ENCODE results near the gene RALGAPA2.

DNA sequence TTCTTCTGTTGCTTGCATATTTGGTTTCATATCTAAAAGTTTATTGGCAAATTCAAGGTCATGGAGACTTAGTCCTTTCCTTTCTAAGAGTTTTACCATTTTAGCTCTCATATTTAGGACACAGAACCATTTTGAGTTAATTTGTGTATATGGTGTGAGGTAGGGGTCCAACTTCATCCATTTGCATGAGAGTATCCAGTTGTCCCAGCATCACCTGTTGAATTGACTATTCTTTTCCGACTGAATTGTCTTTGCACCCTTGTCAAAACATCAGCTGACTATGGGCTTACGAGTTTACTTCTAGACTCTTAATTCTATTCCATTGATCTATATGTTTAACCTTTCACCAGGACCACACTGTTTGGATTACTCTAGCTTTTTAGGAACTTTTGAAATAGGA, 157.5 kb downstream of the RALGAPA2 start:
- TF ChIP-seq CTCF (IDR thresholded peaks at IDR 0.05), result no peak
- no peak for TF ChIP-seq POLR2AphosphoS5 (IDR thresholded peaks at IDR 0.05)

Measured in breast epithelium (tissue), 3 donors.